ENCODE results near the gene PRDX3.

Gene PRDX3

DNA sequence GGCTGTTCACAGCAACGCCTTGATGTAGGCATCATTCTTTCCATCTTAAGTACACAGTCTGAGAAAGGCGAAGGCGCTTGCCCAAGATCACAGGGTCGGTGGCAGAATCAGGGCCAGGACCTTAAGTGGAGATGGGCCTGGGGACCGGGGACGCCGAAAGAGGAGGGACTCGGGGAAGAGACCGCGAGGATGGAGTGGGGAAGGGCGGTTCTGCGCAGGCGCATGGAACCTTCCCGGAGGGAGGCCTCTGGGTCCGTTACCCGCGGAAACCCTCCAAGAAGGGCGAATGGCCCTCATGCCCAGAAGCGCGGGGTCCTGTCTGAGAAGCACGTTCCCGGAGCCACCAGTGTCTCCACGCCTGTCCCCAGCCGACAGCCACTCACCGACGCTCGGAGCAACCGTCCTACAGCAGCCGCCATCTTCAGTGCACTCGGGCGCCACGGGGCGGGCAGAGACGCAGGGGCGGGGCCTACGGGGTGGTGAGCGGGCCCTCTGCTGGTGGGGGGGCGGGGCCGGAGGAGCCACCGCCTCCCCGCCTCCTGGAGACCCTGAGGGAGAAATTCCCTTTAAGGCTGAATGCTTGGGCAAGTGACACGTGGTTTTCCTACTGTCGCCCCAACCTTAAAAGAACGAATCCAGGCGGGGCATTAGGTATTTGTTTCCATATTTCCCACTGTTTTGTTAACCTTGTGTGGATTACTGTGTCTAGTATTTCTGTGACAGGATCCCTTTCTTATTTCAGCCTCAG lies at the start of gene PRDX3:
Gene PRDX3, minus strand, starts transcription at position 441 of the 748 bp plus-strand sequence. Its CDS starts 22 bp downstream, at position 419.
- DNase-seq (ENCODE audit: low read depth): peak; percentile 39

DNA sequence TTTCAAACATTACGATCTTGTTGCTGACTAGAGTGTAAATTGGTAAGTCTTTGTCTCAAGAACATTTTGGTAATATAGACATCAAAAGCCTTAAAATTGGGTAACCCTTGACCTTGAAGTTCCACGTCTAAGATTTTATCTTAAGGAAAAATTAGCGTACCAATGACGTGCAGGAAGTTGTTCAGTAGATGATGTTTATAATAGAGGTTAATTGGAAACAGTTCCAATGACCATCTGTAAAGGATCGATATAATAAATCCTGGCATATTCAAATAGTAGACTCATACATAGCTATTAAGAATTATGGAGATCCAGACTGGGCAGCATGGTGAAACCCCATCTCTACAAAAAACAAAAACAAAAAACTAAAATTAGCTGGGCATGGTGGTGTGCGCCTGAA lies 49.2 kb upstream of the PRDX3 start:
- DNase-seq (ENCODE audit: low read depth): no peak

DNA sequence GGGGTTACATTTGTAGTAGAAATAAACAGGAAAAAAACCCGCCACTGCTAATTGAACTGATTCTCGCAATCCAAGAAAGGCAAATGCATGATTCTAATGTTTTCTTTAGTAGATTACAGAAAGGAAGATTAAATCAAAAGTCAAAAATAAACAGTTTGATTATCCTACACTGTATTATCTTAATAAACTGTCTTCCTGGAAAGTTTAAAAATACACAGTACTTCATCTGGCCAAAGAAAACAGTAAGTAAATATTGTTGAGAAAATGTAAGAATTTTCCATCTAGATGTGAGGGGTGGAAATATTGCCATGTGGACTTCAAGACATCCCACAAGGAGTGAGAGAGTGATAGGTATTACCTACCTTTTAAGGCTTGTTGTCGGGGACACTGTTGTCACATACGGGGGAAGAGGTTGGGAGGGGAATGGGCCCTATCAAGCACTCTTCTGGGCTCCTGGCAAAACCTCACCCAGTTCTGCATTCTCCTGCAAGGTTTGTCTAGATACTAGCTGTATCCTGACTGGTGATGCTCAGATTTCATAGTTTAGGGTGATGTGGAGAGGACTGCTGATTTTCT lies 46.6 kb upstream of the PRDX3 start:
- no peak for DNase-seq (ENCODE audit: low read depth)

DNA sequence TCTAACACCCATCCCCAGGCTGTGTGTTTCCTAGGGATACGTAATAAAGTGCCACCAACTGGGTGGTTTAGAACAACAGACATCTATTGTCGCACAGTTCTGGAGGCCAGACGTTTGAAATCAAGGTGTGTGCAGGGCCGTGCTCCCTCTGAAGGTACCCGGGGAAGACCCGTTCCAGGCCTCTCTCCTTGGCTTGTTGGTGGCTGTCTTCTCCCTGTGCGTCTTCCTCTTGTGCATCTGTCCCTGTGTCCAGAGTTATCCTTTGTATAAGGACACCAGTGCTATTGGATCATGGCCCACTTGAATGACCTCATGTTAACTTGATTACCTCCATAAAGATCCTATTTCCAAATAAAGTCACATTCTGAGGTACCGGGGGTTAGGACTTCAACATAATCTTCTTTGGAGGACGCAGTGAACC lies 44.4 kb upstream of the PRDX3 start:
- DNase-seq (ENCODE audit: low read depth): no peak

DNA sequence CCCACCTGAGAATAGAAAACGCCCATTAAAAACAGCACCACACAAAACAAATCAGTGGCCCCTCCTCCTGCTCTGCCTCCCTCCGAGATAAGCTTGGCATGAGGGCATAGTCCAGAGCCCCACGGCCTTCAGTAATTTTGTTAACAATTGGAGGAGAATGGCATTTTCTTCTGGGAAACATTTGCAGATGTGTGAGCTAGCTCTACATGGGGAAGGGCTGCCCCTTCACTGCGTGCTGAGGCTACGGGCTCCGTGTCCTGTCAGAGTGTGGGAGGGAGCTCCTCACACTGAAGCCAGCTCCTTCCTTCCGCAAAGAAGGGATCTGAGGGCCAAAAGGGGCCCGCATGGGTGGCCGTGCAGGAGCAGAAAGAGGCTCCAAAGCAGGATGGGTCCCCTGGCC lies 43.9 kb upstream of the PRDX3 start:
- DNase-seq (ENCODE audit: low read depth): no peak

DNA sequence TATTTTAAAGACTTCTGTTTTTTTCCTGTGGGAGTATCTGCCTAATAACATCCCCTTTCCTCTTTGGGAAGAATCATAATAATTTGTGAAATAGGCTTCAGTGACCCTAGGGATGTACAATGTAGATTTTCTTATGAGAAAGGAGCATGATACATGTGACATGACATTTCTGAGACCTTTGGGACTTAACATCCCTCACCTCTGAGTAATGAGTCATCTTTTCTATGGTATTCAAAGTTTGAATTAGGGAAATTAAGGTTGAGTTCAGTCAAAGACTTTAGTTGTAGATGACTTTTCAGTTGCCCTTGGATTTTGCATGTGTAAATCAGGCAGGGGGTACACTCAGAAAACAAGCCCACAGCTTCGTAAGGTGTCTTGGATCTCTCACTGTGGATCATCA lies 43.1 kb upstream of the PRDX3 start:
- no peak for DNase-seq (ENCODE audit: low read depth)

DNA sequence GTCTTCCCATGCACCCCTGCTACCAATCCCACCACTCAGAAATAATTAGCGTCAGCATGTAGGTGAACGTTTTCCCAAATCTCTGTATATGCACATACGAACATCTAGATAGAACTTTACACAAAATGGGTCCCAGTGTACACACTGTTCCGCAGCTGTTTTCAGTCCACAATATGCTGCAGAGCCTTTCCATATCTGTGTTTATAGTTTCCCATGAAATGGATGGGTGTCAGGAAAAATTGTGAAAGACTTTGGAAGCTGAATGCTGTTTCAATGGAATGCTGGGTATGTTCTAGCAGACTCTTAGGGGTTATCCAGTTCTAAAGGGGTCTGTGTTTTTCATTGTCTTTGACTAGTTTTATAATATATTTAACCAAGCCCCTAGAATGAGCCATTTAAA lies 42.6 kb upstream of the PRDX3 start:
- no peak for DNase-seq (ENCODE audit: low read depth)

DNA sequence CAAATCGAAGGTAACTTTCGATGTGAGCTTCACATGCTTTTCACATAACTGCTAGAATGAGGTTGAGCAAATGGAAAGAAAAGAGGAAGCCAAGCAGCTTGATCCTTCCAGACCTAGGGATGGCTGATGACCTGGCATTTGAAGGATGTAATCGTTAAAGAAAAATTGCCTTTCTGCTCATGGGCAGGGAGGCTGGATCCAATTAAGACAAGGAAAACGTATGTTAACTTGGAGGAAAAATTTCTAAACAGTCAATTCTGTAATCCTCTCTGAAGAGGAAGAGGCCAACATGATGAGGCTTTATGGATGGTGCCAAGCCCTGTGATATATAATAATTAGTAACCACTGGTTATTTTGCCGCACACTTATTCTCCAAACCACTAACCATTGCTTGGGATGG lies 41.3 kb upstream of the PRDX3 start:
- DNase-seq (ENCODE audit: low read depth): peak; percentile 80

DNA sequence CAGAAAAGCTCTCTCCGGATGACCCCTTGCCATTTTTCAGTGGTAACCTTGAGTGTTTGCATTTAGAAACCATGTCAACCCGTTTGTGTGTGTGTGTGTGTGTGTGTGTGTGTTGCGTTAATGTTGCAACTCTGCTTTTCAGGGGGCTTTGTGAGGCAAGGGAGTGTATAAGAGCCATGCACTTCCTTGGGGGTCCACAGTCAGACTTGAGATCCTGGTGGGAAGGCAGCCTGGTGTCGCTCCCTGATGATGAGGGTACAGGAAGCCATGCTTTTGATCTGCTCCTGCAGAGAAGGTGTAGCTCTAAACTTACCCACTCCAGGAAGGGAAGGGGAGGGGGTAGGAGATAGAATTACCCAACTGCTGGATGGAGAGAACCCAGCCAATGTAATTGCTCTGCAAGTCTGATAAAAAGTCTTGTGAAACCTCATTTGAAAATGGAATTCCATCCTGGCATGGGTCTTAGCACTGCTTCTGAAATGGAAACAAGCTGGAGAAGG lies 39.4 kb upstream of the PRDX3 start:
- no peak for DNase-seq (ENCODE audit: low read depth)

DNA sequence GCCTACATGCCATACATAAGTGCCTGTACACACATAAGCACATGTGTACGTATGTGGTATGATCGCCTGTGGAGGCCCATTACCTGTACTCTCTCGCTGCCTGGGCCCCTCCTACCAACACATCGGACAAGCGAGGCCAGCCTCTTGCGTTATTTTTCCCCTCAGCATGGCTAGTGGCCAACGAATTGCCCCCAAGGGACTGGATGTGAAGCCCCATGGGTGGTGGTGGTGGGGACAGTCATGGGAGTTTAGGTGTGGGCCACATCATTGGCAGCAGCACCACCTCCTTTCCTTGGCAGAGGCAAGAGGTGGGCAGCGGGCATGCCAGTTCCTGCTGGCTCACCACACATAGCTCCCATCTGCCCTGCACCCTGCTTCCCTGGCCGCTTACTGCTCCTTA lies 38.8 kb upstream of the PRDX3 start:
- DNase-seq (ENCODE audit: low read depth): no peak

DNA sequence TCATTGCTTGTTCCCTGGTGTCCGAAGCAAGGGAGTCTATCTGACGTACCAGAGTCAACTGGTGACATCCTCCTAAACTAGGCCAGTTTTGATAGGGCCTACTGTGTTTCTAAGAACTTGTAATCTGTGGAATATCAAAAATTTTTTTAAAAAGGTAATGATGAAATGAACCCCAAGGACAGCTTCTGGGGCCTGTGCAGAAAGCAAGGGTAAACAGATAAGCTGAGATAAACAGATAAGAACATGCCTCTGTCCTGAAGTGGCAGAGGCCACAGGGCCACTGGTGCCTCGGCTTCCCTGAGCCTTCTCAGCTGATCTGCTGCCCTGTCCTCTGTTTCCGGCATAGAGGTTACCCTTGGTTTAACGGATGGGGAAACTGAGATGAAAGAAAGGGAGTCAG lies 37.5 kb upstream of the PRDX3 start:
- DNase-seq (ENCODE audit: low read depth): no peak

DNA sequence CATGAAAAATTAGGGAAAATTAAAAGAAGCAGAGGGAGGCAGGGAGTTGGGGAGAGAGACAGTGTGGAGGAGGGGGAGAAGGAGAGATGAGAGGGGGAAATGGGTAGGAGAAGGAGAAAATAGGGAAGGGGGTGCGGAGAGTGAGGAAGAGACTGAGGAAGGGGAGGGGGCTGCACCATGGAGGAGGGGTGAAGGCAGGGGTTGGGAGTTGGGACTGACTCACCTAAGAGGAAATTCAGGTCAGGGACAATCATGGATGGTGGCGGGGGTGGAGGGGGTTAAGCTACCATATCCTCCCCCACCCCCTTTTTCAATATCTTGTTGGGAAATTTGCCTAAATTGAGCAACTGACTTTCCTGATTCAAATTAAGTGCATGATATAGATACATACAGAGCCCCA lies 36.8 kb upstream of the PRDX3 start:
- DNase-seq (ENCODE audit: low read depth): no peak

DNA sequence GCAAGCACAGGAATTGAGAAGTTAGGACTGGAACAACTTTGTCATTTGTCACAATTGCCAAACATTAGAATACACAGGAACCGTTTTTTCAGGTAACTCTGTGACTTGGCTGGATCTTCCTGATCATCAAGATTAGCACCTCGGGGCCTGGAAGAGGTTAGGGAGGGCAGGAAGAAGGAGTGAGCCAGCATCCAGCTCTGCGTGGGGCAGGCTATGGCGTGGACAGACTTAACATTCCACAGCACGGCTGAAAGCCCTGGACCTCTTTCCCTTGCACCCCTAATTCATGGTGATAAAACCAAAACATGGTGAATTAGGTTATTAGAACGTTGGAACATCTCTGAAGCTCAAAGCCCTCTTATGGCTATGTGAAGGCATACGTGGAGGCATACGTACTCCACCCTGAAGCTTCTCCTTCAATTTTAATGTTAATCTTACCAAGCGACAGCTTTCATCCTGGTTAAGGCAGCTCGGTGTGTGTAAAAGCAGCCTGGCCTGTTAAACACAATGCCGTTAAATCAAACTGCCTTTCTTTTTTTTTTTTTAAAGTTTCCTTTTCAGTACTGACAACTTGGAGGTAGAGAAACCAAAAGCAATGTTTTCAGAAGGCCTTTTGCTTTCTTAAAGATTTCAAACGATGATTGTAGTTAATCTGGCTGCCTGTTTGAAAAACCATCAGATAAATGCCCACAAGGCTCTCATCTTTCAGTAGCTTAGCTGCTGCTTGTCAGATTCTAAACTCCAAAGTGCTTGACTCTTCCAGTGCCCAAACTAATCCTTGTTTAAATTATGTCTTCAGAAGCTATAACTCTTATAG lies 33.2 kb upstream of the PRDX3 start:
- no peak for DNase-seq (ENCODE audit: low read depth)

DNA sequence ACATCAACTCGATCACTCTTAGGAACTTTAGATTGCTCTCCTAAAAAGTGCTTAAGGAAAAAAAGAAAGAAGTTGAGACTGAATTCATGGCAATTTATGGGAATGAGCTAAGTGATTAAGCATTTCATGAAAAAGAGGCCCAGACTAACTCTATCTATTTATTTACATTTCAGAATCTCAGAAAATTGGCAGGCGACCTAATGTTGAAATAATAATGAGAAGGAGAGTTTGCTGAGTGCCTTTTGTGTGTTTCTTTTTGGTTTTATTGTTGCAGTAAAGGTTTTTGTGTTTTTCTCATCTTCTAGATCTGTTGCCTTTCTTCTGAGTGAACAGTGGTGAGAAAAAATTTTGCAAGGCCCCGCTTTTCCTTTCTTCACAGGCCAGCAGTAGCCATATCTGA lies 32.6 kb upstream of the PRDX3 start:
- DNase-seq (ENCODE audit: low read depth): no peak

DNA sequence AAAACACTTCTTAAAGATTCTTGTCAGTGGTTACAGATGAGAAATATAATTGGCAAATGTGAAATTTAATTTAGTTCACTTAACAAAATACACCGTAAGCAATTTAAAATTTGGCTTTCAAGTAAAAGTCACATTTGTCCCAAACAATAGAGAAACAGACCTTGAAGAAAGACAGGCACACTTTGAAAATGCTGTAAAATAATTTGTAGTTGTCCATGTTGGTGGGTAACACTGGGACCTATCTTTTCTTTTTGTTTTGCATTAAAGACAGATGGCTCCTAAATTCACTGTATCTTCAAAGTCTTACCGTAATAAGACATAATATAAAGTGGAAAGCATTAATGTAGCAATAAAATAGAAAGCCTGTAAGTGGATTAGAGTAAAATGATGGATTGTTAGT lies 32.0 kb upstream of the PRDX3 start:
- no peak for DNase-seq (ENCODE audit: low read depth)

DNA sequence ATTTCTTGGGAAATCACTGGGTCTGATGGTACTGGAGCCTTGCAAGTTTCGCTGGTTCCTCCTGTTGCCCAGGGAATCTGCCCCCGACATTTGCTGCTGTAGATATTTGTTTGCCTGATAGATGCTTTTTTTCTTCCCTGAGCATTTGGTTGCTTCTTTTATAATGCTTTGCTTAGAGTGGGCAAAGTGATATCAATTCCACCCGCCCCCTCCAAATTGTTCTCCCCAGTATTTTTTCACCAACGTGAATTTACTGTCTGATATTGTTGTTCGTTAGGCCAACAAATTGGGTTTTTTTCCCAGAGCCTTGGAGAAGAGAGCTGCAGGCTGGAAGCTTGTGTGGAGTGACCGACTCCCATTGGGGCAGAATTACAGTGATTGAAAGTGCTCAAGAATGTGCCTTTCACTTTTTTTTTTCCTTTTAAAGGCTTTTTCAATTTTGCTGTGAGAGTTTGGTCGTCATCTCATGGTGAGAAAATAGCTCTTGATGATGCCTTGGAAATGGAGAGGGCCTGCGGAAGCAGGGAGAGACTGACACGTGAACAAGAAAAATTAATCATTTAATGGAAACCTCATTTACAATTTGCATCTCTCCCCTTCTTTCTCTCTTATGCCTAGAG lies 31.2 kb upstream of the PRDX3 start:
- DNase-seq (ENCODE audit: low read depth): no peak

DNA sequence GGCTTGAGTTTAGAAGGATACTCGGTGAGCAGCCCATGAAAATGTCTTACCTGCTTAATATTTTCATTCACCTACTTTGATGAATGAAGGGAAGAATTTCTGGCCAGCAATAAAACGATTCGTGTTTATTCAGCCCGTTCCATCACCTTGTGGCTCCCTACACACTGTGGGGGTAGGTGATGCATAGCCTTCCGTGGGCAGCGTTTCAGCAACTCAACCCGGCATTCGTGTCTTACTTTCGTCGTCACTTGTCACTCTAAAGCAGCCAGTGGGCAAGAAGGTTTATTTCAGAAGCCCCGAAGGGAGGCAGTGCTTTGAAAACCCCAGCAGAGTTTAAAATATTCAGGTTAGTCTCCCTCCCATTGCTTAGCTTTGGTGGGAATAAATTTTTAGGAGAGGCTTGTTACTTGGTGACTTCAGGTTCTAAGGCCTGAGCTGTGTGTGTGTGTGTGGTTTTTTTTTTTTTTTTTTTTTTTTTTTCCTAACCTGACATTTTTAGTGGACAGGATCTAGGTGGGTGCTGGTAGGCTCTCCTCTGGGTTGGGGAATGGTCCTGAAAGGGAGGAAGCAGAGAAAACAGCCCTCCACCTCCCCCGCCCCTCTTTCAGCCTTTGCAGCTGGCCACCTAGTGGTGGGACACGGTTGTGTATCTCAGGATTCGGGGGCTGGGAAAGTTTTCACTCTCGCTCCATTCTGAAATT lies 30.6 kb upstream of the PRDX3 start:
- no peak for DNase-seq (ENCODE audit: low read depth)

DNA sequence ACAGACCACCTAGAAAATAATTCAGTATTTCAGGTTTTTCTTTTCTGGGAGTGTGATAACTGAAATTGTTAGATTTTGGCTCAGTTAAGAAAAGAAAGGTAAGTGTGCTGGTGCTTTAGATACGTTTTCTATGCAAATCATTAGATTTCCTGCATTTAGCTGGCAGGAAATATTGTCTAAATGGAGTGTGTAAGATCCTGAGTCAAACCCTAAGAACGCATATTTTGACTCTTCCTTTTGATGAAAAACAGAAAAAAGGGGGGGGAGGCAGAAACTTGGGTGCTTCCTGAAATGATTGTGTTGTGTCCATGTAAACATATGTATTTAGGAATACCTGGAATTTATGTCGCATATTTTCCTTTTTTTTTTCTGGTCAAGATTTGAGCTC lies 29.9 kb upstream of the PRDX3 start:
- no peak for DNase-seq (ENCODE audit: low read depth)

DNA sequence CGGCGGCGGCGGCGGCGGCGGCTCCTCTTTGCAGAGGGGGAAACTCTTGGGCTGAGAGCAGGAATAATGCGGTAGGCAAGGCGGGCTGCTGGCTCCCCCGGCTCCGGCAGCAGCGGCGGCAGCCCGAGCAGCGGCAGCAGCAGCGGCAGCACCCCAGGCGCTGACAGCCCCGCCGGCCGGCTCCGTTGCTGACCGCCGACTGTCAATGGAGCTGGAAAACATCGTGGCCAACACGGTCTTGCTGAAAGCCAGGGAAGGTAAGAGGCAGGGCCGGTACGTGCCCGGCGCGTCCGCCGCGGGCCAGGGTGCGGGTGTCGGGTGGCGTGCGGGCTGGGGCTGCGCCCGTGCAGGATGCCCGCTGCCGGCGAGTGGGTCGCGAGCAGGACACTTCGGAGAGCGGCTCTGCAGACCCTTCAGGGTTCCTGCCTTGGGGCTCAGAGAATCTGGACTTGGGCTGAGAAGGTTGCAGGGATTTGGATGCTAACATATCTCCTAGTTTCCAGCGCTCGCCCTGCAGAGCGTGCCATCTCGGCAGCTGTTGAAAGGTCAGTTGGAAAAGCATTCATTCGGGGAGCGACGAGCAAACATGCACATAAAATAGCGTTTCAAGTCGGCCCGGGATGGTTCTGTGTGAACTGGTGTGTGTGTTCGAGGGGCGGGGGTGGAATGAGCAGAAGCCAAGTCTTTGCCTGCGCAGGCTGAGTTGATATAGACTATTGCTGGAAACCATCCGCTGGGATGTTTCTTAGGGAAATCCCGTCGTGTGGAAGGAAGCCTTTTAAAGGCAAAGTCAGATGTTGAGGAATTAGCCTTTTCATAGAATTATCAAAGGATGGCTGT lies 29.3 kb upstream of the PRDX3 start:
- no peak for DNase-seq (ENCODE audit: low read depth)

DNA sequence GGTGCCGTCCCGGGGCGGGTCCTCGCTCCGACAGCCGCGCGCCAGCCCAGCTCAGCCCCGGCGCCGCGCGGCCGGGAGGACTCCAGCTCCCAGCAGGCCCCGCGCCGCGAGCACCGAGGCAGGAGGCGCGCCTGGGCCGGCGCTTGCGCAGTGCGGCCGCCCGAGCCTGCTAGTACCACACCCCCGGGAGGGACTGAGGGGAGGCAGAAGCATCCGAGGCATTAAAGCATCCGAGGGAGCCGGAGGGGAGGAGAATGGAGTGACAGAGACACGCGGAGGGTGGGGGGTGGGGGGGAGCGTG lies 28.7 kb upstream of the PRDX3 start, which contains the start of gene GRK5:
Gene GRK5, plus strand, starts transcription at position 206 of the 301 bp plus-strand sequence. CDS start 347 bp downstream, outside the sequence.
- DNase-seq (ENCODE audit: low read depth): peak; percentile 82

Data from GM04503 (cell line).